ENCODE data around the gene TBCK. TPM values are rescaled to one million over a fixed set of nuclear protein-coding genes. Genes with fewer than 3 reads are reported as not detected.
"Not testable (repeated sequence)": the region's sequence is repeated elsewhere in the genome, so short reads cannot be mapped to it uniquely, and the experiment has no call there.

Gene TBCK
- polyA plus RNA-seq, 1 experiment = 36.3 TPM

- no peak for TF ChIP-seq CTCF (IDR thresholded peaks at IDR 0.05; ENCODE audit: insufficient read depth, low read depth, low read length)
- ChIA-PET POLR2A (interaction anchor here (0.5 kb wide), 1 partner anchor 120 kb away, joined by 3 read pairs; no protein-coding TSS in a partner anchor), CTCF (no interaction called here)
- Histone ChIP-seq H3K27me3 (ENCODE audit: control insufficient read depth, insufficient read depth, low read length) (no peaks in the 10 kb centered on the region), H3K36me3 (ENCODE audit: control insufficient read depth, insufficient read depth, low read length) (peaks cover 5% of the 10 kb centered on the region; the same call in 1 of the 2 replicates), H3K4me3 (ENCODE audit: low read depth, low read length) (no peak overlapping the region)
- DNase-seq (ENCODE audit: low read depth) = no peak
Observed at GRCh38 chr4:106245176-106245575, 70.8 kb downstream of the TBCK start.

- no peak for DNase-seq (ENCODE audit: low read depth)
- H3K36me3 ChIP-seq (ENCODE audit: control insufficient read depth, insufficient read depth, low read length) = no peaks in the 10 kb centered on the region
- ChIA-PET CTCF (no interaction called here), POLR2A (no interaction called here)
- no peaks in the 10 kb centered on the region for H3K27me3 ChIP-seq (ENCODE audit: control insufficient read depth, insufficient read depth, low read length)
- no peak overlapping the region for H3K4me3 ChIP-seq (ENCODE audit: low read depth, low read length)
- no peak for TF ChIP-seq CTCF (IDR thresholded peaks at IDR 0.05; ENCODE audit: insufficient read depth, low read depth, low read length)
Observed at GRCh38 chr4:106240699-106241098, 75.3 kb downstream of the TBCK start.

GRCh38 chr4:106238820-106239420 is 77.1 kb downstream of the TBCK start:
- TF ChIP-seq CTCF (IDR thresholded peaks at IDR 0.05; ENCODE audit: insufficient read depth, low read depth, low read length) = peak; percentile 70
- CTCF ChIA-PET = interaction anchor here (0.7 to 3.0 kb wide), 12 partner anchors 9 to 660 kb away, joined by 3 to 13 read pairs (median 4); no protein-coding TSS in a partner anchor
- Histone ChIP-seq H3K36me3 (ENCODE audit: control insufficient read depth, insufficient read depth, low read length) (no peaks in the 10 kb centered on the region), H3K27me3 (ENCODE audit: control insufficient read depth, insufficient read depth, low read length) (no peaks in the 10 kb centered on the region), H3K4me3 (ENCODE audit: low read depth, low read length) (no peak overlapping the region)
- POLR2A ChIA-PET = no interaction called here
- DNase-seq (ENCODE audit: low read depth) = no peak

GRCh38 chr4:106231931-106232330 is 84.1 kb downstream of the TBCK start:
- ChIA-PET POLR2A (no interaction called here), CTCF (no interaction called here)
- TF ChIP-seq CTCF (IDR thresholded peaks at IDR 0.05; ENCODE audit: insufficient read depth, low read depth, low read length) = no peak
- no peaks in the 10 kb centered on the region for H3K27me3 ChIP-seq (ENCODE audit: control insufficient read depth, insufficient read depth, low read length)
- H3K36me3 ChIP-seq (ENCODE audit: control insufficient read depth, insufficient read depth, low read length) = no peaks in the 10 kb centered on the region
- no peak for DNase-seq (ENCODE audit: low read depth)
- H3K4me3 ChIP-seq (ENCODE audit: low read depth, low read length) = no peak overlapping the region

GRCh38 chr4:106222548-106222947 is 93.5 kb downstream of the TBCK start:
- H3K27me3 ChIP-seq (ENCODE audit: control insufficient read depth, insufficient read depth, low read length) = no peaks in the 10 kb centered on the region
- POLR2A ChIA-PET = no interaction called here
- no peak for DNase-seq (ENCODE audit: low read depth)
- no peak for TF ChIP-seq CTCF (IDR thresholded peaks at IDR 0.05; ENCODE audit: insufficient read depth, low read depth, low read length)
- H3K36me3 ChIP-seq (ENCODE audit: control insufficient read depth, insufficient read depth, low read length) = no peaks in the 10 kb centered on the region
- no peak overlapping the region for H3K4me3 ChIP-seq (ENCODE audit: low read depth, low read length)
- CTCF ChIA-PET = interaction anchor here (1.9 kb wide), 1 partner anchor 16 kb away, joined by 8 read pairs; no protein-coding TSS in a partner anchor

- DNase-seq (ENCODE audit: low read depth); POLR2A ChIA-PET; H3K27me3 ChIP-seq (ENCODE audit: control insufficient read depth, insufficient read depth, low read length); H3K36me3 ChIP-seq (ENCODE audit: control insufficient read depth, insufficient read depth, low read length); CTCF ChIA-PET; H3K4me3 ChIP-seq (ENCODE audit: low read depth, low read length): not testable (repeated sequence)
Observed at GRCh38 chr4:106213291-106213690, 102.7 kb downstream of the TBCK start.

Measured in BJ (cell line).